SK-MEL-5 (cell line): ENCODE results near the gene AFAP1. TPM values are rescaled to one million over a fixed set of nuclear protein-coding genes. Genes with fewer than 3 reads are reported as not detected.

Experiments used
- DNase-seq: peaks from one replicate; pipeline ENCODE4 v3.0.0-alpha.2; 2016; ENCODE audit warnings: low read depth, low spot score
- in situ Hi-C: cut with HindIII; loops from 2 replicates; pipeline ENCODE4 v1.10.0; 2016; ENCODE audit warnings: low sequenced_read_pairs, high pct_unique_total_duplicates, low pct_unique_long_range_greater_than_20kb
- total RNA-seq: library from RNA; depleted of rRNA; stranded (reverse); fragments of >200 nt; shearing (Covaris generic); gene quantifications from 2 replicates; pipeline ENCODE4 v1.2.3, GENCODE V29; 2014

Gene AFAP1
- total RNA-seq, 1 experiment from 2014 or later: 10.3 TPM

DNA sequence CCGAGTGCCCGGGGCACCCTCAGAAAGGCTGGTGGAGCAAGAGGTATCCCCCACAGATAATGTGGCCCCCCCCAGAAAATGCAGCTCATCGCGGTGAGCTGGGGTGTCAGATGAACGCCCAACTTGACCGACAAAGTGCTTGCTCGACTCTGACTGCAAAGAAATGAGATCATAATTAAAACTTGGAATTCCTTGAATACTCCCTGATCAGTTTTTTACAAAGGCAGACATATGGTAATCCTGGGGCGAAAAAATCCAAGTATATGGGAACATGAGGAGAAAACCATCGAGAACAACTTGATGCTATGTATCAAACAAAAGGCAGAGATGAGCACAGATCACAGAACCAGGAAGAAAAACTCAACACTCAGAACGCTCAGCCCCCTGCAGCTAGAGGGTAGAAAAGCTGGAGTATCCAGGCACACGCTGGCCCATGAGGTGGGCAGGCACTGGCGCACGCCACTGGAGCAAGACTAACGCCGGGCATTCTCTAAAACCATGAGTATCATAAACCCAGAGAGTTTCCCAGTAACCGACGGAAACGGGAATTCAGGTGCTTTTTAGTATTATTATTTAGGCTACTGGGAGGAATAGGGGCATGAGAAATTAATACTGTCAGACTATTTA, 127.3 kb downstream of the AFAP1 start:
- in situ Hi-C loops: no loop called here
- DNase-seq: no peak

DNA sequence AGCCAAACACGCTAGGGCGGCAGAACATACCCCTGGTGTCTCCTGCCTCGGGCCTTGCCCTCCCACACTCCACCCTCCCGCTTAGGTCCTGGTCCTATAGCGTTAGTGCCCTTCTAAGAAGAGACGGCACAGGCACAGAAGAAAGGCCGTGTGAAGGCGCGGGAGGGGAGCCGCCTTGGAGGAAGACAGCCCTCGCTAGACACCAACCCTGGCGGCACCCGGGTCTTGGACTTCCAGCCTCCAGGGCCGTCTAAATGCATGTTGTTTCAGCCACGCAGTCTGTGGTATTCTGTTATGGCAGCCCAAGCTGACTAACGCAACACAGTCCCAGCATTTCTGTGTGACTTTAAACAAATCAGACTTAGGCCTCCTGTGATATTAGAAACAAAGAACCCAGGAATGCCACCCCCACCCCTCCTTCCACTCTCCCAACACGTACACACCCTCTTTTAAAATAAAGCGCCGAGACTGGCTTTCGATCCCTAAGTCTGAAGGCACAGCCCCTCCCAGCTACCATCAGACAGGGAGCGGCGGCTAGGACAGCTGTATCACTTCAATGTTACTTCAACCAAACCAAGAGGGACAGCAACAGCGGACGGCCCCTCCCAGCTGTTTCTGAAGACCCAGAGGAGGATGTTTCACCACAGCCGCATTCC, 128.0 kb downstream of the AFAP1 start:
- no peak for DNase-seq
- in situ Hi-C loops: no loop called here

DNA sequence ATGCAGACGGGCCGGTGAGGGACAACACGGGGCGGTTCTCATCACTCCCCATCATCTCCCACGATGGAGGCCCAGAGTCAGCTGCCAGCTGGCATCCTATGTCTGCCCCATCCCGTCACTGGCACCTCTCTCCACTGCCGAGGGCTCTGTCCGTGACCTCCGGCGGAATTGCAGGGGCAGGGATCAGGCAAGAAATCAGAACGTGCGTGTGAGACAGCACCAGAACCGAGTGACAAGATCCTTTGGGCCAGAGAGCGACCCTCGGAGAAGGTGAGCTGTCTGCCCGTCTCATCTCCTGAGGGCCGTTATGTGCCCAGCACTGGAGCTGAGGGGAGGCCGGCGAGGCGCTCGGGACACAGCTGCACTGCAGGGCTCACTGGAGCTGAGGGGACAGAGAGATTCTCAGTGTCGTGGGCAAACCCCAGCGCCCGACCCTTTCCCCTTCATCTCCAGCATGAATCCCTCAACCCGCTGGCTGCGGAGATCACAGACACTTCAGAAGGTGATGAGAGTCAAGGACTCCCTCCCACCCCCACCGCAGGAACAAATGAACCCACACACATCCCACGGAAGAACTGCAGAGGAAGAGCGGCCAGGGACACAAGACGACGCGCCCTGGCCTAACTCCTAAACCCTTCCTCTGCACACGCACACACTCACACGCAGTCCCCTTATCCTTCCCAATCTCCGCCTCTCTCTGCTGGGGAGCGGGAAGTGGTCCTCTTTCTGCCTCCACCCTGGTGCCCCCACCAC, 128.7 kb downstream of the AFAP1 start:
- in situ Hi-C loops: no loop called here
- no peak for DNase-seq

DNA sequence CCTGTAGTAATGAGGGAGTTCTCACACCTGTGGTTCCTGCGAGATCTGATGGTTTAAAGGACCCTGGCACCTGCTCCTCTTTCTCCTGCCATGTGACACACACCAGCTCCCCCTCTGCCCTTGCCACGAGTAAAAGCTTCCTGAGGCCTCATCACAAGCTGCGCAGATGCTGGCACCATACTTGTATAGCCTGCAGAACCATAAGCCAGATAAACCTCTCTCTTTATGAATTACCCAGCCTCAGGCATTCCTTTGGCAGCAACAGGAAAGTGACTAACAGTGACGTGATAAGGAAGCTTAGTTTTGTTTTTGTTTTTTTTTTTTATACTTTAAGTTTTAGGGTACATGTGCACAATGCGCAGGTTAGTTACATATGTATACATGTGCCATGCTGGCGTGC, 130.9 kb downstream of the AFAP1 start:
- no peak for DNase-seq
- in situ Hi-C loops: no loop called here

DNA sequence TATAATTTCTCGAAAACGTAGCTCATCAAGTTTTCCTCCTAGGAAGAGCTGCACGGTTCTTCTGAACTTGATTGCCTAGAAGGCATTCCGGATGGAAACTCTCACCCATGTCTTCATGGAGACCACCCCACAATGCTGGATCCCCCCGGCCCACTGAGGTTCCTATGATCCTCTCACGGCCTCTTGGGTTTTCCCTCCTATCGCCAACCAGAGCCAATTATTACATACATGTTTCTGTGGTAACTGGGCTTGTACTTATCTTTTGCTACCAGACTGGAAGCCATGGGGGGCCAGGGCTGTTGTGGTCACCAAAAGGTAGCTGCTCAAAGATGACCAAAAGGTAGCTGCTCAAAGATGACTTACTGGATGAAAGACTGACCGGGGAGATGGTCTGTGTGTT, 131.5 kb downstream of the AFAP1 start:
- in situ Hi-C loops: no loop called here
- DNase-seq: no peak

DNA sequence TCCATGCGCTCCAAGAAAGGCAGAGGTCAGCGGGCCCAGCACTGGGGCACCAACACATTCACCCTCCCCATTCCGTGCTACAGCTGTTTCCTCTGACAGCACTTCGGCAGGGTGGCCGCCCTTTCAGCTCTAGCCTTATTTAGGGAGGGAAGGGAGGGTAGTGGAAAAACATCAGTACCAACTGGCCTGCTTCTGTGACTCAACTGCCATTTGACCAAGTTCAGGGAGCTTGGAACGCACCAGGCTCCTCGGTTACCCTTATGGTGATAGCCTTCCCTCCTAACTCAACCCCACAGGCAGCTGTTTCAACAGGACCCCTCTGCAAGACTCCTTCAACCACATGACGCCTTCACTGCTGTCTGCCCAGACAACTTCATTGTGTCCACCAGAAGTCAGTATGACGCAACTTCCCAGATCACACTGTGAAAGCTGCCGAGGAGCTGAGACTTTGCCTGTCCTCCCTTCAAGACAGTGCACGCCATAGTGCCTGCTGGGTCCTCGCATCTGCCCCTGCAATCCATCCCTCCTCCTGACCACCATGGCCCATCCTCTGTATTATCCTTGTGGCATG, 132.2 kb downstream of the AFAP1 start:
- in situ Hi-C loops: no loop called here
- DNase-seq: no peak

DNA sequence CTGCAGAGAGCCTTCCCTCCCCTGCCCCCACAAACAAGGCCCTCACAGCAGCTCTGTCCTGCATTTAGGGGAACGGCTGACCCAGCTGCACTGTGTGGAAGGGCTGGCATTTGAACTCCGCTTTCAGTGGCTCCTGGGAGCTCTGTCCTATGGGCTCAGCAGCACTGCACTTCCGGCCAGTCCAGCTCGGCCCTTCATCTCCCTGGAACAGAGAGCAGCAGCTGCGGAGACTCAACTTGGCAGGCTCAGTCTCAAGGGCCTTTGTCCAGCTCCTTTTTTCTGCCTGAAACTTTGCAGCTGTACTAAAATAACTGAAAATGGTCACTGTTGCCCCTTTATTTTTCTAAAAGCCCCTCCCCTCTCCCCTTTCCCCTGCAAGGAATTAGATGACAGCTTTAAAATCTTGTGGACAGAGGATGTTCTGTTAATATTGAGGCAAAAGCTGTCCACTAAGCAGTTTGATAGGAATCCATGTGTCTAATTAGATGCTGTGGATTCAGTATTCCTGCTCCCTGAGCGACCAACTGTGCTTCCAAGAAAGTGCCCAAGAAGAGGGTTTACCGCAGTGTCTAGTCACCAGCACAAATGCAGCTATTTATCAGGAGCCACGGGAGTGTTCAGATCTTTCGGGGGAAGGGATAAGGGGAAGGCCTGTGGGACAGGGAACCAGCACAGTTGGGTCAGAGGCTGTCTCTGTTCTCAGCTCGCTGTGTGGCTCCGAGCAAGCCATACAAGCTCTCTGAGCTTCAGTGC, 133.1 kb downstream of the AFAP1 start:
- in situ Hi-C loops: no loop called here
- no peak for DNase-seq

DNA sequence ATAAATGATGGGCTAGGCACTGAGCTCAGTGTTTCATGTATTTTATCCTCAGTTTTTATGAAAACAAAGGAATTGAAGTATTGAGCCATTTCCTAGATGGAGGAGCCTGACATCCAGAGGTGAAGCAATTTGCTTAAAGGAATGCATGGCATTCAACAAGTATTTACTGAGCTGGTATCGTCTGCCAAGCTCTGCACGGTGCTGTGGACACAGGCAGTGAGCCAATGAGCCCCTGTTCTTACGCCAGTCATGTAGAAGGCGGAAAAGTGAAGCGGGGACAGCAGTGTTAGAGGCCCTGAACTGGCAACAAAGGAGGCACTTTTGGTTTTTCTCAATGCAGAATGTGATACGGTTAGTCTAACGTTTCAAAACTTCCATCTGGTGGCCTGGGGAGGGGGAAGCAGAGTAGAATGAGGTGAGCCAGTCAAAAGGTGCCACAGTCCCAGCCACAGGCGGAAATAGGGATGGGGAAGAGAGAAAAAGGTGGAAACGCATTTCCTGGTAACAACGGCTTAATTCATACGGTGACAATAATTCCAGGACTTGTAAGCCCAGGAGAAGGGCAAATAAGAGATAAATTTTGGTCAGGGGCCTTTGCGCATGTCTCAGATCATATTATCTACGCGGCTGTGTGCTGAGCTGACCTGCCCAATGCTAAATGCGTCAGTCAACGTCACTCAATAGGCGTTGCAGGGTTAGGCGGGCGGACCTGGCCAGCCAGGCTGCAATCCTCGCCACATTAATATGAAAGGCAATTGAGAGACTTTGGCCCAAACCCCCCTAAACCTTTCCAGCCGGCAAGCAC, 133.9 kb downstream of the AFAP1 start:
- in situ Hi-C loops: no loop called here
- DNase-seq: no peak

DNA sequence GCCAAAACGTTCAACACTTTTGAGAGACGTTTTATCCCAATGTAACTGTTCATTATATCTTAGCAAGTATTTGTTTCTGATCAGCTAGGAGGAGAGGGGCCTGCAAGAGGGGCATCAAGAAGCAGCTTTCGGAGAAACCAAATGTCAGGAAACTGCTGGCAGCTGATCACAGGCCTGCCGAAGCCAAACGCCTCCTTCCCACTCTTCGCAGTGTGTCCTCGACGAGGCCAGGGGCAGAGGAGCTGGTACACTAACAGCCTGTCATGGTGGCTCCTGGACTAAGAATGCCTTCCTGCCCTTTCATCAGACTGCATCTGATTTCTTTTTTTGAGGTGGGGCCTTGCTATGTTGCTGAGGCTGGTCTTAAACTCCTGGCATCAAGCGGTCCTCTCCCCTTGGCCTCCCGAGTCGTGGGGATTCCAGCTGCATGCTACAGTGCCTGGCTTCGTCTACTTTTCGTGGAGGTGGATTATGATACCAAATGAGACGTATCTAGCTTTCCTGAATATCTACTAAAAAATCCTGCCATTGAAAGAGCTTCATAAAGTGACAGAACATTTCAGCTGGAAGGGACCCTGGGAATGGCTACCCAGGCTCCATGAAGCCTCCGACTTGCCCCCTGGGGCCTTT, 134.8 kb downstream of the AFAP1 start:
- no peak for DNase-seq
- in situ Hi-C loops: no loop called here

DNA sequence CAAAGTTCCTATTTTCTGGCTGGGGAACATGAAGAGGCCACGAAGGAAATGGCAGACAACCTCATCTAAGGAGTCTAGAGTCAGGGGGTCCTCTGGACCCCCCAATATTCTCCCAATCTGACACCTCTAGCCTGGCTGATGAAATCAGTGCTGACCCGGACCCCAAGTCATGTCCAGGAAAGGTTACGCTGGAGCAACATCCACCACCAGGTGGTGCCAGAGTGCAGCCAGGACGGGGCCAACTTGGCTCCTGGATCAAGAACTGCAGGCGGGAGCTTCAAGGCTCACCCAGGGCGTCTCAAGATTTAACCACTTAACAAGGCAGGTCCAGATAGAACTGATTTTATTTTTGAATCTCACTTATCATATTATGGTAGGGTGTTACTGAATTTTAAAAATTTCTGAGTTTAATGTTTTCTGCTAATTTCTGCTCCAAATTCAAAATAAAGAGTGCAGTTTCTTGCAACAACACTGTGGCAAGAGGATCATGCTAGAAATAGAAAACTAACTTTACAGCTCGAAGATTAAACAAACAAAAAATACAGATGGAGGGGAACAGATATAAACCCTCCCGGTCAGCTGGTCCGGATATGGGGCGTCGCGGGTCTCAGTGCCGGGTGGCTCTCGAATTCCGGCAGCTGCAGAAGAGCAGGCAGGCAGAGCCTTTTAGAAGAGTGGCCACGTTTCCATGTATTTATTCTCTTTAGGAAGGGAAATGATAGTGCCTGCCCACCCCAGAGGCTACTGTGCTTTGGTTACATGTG, 135.5 kb downstream of the AFAP1 start:
- in situ Hi-C loops: no loop called here
- DNase-seq: peak; percentile 78

DNA sequence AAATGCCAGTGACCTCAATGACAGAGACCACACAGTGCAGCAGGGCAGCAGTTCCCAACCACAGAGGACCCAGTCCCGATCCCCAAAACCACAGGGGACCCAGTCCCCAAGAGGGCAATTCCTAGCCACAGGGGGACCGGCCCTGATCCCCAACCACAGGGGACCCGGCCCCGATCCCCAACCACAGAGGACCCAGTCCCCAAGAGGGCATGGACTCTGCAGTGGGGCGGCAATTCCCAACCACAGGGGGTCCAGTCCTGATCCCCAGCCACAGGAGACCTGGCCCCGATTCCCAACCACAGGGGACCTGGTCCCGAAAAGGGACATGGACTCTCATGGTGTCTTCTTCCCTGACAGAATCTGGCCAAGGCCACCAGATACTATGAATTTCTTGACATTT, 136.3 kb downstream of the AFAP1 start:
- in situ Hi-C loops: no loop called here
- DNase-seq: no peak

DNA sequence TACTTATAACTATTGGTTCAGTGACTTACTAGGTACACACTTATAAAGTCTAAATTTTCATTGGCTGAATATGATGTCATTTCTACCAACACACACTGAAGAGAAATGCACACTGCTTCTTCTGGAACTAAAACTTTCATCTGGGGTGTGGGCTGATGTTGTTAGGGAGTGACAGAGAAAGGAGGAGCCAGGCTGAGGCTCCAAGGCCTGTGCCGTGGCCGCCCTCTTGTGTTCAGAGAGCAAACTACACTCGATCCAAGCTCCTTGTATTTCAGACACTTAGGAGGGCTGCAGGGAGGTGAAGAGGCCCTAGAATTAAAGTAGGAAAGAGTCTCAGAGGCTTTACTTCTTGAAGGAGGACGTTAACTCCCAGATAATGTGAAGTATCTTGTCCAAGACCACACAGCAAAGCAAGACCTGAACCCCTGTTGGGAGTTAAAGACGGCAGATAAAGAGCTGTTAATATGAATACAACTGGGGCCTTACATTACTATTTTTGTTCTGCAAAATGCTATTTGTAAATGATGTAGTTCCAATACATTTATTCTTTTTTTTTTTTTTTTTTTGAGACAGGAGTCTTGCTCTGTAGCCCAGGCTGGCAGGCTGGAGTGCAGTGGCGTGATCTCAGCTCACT, 137.5 kb downstream of the AFAP1 start:
- in situ Hi-C loops: no loop called here

DNA sequence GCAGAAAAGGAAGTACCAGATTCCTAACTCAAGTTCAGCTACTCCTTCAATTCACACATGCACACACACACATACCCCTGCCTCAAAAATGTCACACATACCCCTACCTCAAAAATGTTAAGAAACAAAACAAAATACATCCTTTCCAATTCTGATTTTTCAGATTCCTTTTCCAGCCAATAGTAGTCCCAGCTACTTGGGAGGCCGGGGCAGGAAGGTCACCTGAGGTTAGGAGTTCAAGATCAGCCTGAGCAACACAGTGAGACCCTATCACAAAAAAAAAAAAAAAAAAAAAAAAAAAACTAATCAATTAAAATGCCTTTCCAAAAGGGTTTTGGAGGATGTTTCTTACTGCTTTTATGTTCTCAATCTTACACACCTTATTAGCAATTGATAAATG, 138.0 kb downstream of the AFAP1 start:
- no peak for DNase-seq
- in situ Hi-C loops: no loop called here

More for the DNA sequence above, 137.5 kb downstream of the AFAP1 start:
- DNase-seq: peak; percentile 83

DNA sequence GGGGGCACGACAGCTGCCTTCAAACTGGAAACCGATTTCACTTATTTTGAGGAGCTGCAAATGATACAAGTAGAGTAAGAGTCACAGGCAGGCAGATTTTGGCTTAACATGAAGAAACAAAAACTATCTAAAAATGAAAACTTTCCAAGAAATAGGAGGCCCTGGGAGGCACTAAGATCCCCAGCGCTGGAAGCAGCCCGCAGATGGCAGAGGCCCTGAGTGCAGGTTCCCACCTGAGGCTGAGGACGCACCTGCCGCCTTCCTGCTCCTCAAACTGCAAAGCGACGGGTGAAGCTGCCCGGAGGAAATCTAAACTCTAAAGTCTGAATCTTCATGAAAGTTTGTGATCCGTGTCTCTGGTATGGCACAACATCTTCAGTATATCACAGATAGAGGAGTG, 138.7 kb downstream of the AFAP1 start:
- in situ Hi-C loops: no loop called here
- DNase-seq: no peak

DNA sequence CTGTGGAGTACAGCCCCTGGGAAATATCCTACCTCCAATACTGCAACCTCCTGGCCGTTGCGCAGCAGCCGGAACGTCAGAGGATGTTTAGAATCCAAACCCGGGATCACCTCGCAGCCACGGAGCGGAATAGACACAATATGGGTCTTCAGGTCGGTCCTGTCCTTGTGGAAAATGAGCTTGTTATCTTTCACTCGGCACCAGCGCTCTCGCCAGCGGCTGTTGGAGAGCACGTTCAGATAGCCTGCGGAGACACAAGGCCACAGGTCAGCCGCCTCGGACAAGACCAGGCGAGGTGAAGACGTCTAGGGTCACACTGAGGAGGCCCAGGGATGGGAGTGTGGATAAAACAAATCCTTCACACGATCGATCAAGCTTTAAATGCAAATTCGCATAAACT, 139.3 kb downstream of the AFAP1 start:
- in situ Hi-C loops: no loop called here
- DNase-seq: no peak

DNA sequence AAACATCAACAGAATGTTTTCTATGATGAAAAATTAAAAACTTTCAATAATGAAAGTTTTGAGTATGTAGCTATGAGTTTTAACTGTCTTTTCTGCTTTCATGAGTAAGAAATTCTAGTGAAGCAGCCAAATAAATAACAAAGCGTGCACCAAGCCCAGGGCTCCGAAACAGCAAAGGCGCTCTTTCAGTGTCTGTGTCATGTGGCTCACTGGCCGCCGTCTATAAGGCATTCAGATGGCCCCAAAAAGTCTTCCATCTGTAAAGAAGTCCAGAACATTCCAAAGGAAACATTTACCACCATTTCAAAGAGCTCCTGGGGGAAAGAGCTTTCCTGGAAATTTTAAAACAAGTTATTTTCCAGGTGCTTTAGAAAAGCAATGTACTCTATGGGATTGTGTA, 139.9 kb downstream of the AFAP1 start:
- in situ Hi-C loops: no loop called here
- no peak for DNase-seq
